HG03097 (cell line): Measurements from ENCODE around the gene INPP5B.
"Not testable (repeated sequence)": the region's sequence is repeated elsewhere in the genome, so short reads cannot be mapped to it uniquely, and the experiment has no call there.

Source experiments
- ATAC-seq: cut with Tn5 transposase; IDR thresholded peaks from one replicate; pipeline ENCODE4 v1.9.1; 2021; ENCODE audit not compliant: unreplicated experiment, low FRiP score

INPP5B gene

DNA sequence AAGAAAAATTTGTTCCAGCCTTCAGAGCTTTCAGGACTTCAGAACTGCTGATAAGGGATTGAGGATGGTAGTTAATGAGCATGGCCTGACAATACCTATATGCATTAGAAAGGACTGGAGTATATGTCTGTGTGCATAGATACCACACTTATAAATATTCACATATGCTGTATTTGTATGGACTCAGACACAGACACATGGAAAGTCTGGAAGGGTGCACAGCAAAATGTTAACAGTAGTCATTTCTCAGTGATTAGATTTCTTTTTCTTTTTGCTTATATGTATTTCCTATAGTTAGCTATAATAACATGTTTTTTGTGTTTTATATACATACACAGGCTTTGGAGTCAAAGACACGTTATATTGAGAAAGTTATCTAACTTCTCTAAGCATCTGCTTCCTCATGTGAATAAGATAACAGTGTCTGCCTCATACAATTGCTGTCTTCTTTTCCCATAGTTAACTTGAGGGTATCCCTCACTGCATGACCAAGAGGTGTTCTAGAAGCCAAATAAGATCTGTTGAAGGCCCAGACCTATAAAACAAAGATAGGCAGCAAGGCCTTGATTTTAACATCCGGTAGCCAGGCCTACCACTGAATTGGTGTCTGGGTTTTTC is 31.3 kb downstream of the INPP5B start:
- ATAC-seq: no peak

DNA sequence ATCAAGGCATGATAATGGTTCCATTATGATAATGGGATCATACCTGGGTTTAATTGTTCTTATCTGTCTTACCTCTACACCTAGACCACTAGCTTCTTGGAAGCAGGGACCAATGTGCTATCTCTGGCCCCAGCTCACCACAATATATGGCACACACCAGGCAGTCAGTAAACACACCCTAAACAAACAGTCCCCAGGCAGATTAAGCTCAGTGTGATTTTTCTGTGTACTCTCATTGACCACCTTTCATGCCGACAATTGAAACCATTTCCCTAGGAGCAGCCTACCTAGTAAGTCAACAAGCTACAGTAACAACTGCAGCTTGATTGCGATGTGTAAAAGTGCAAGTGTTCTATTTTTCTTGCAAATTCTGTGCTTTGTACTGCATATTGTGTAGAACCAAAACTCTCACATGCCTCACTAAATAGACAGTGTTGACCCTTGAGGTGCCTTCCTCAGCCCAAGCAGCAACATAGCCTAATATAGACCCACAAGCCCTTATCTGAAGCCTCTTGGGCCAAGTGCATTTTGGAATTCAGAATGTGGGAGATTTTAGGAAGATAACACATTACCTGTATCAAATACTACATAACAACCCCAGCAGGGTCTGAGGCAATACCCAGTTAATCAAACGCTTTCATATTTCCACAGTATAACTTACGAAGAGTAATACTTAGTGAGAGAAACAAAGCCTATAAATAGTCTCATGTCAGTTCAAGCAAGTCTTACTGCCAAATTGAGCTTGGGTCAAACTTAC is 32.0 kb downstream of the INPP5B start:
- ATAC-seq: no peak

DNA sequence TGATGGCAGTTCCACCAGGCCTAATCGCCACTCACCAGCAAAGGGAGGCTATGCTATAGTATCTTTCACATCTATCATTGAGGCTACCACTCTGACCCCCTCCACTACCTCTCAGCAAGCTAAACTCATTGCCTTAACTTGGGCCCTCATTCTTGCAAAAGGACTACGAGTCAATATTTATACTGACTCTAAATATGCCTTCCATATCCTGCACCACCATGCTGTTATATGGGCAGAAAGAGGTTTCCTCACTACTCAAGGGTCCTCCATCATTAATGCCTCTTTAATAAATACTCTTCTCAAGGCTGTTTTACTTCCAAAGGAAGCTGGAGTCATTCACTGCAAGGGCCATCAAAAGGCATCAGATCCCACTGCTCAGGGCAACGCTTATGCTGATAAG is 35.4 kb downstream of the INPP5B start:
- not testable (repeated sequence) for ATAC-seq

DNA sequence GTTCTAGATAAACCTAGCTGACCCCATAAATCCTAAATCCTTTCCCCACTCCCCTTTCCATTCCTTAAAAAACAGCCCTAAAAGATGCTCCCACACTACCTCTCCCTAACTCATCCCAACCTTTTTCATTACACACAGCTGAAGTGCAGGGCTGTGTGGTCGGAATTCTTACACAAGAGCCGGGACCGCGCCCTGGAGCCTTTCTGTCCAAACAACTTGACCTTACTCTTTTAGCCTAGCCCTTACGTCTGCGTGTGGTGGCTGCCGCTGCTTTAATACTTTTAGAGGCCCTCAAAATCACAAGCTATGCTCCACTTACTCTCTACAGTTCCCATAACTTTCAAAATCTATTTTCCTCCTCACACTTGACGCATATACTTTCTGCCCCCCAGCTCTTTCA is 36.0 kb downstream of the INPP5B start:
- not testable (repeated sequence) for ATAC-seq

DNA sequence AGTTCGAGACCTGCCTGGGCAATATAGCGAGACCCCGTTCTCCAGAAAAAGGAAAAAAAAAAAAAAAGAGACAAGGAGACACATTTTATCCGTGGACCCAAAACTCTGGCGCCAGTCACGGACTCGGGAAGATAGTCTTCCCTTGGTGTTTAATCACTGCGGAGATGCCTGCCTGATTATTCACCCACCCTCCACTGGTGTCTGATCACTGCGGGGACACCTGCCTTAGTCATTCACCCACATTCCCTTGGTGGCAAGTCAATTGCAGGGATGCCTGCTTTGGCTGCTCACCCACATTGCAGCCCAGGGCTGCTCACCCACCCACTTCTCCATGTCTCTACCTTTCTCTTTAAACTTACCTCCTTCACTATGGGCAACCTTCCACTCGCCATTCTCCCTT is 38.3 kb downstream of the INPP5B start:
- not testable (repeated sequence) for ATAC-seq

DNA sequence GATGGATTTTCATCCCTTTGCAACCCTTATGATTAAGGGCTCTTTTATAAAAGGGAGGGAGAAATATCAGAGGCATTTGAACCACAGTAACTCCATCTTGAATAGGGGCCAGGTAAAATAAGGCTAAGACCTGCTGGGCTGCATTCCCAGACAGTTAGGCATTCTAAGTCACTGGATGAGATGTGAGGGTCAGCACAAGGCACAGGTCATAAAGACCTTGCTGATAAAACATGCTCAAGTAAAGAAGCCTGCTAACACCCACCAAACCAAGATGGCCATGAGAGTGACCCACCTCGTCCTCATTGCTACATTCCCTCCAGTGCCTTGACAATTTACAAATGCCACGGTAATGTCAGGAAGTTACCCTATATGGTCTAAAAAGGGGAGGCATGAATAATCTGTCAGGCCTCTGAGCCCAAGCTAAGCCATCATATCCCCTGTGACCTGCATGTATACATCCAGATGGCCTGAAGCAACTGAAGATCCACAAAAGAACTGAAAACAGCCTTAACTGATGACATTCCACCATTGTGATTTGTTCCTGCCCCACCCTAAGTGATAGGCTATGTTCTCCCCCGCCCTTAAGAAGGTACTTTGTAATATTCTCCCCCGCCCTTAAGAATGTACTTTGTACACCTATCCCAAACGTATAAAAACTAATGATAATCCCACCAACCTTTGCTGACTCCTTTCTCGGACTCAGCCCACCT is 39.3 kb downstream of the INPP5B start:
- ATAC-seq: not testable (repeated sequence)

DNA sequence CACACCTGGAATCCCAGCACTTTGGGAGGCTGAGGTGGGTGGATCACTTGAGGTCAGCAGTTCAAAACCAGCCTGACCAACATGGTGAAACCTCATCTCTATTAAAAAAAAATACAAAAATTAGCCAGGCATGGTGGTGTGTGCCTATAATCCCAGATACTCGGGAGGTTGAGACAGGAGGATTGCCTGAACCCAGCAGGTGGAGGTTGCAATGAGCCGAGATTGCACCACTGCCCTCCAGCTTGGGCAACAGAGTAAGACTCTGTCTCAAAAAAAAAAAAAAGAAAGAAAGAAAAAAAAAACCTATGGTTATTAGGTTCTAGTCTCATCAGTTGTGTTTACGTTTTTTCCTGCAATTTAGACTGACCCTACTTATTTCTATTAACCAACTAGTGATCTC is 40.3 kb downstream of the INPP5B start:
- not testable (repeated sequence) for ATAC-seq

DNA sequence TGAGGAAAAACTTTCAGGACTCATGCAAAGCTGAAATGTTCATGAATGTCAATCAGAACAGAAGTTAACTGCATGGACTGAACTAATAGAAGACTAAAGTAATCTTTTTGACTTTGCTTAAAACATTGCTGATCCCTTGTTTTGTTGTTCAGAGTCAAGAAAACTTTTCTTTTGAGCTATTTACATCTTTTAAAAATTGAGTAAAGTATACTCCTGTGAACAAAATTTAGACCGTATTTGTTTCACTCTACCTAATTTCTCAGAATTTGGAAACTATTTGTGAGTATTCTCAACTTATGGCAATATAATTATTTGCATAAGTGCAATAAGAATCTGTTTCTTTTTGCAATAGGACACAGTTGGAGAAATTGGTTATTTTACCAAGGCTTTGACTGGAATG is 41.1 kb downstream of the INPP5B start:
- ATAC-seq: no peak

DNA sequence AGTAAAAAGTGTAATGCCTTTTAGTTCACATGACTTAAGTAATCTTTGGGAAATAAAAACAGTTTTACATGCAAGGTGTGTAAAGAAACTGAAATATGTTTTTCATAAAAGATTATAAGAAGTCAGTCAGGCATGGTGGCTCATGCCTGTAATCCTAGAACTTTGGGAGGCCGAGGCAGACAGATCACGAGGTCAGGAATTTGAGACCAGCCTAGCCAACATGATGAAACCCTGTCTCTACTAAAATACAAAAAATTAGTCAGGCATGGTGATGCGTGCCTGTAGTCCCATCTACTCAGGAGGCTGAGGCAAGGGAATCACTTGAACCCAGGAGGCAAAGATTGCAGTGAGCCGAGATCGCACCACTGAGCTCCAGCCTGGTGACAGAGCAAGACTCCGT is 42.9 kb downstream of the INPP5B start:
- ATAC-seq: not testable (repeated sequence)

DNA sequence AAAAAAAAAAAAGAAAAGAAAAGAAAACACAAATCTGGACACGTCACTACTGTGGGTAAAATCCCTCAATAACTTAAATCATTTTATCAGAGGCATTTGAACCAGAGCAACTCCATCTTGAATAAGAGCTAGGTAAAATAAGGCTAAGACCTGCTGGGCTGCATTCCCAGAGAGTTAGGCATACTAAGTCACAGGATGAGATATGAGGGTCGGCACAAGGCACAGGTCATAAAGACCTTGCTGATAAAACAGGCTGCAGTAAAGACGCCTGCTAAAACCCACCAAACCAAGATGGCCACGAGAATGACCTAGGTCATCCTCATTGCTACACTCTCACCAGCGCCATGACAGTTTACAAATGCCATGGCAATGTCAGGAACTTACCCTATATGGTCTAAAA is 43.9 kb downstream of the INPP5B start:
- ATAC-seq: no peak

DNA sequence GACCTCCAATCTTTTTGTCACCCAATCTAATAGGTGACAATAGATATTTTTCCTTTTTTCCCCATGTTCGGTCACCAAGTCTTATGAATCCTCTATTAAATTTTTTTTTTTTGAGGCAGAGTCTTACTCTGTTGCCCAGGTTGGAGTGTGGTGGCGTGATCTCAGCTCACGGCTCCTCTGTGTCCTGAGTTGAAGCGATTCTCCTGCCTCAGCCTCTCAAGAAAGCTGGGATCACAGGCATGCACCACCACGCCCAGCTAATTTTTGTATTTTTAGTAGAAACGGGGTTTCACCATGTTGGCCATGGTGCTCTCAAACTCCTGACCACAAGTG is 45.0 kb downstream of the INPP5B start:
- no peak for ATAC-seq

DNA sequence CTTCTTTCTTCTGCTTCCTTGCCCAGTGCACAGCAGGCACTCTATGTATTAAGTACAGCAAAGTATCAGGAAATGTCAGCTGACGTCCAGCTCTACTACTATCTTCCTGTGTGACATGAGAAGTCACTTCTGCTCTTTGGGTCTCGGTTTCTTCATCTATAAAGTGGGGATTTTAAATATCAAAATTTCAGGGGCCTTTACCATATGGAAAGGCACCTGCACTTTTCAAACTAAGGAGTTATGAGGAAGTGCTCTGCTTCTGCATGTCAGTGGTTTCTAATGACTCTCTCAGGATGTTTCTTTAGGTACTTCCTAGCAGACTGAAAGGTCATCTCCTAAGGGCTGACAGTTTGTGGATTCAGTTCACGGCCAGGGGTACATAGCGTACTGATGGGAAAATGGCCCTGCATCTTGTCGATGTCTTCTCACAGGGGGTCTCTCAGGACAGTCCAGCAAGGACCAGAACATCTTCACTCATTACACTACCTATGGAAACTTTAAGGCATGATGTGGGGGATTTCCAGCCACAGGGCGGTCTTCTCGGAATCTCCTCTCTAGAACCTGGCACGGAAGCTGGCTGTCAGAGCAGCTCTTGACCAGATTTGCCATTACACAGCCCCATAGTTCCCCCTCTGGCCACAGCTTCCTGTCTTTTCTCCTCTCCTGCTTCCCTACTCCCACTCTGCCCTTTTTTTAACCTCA is 45.5 kb downstream of the INPP5B start:
- peak; percentile 53 for ATAC-seq

DNA sequence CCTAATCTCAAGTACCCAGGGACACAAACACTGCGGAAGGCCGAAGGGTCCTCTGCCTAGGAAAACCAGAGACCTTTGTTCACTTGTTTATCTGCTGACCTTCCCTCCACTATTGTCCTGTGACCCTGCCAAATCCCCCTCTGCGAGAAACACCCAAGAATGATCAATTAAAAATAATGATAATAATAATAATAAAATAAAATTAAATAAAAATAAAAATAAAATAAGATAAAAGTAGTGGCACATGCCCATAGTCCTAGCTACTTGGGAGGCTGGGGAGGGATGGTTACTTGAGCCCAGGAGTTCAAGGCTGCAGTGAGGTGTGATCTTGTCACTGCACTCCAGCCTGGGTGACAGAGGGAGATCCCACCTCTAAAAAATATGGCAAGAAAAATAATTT is 49.3 kb downstream of the INPP5B start:
- ATAC-seq: not testable (repeated sequence)

DNA sequence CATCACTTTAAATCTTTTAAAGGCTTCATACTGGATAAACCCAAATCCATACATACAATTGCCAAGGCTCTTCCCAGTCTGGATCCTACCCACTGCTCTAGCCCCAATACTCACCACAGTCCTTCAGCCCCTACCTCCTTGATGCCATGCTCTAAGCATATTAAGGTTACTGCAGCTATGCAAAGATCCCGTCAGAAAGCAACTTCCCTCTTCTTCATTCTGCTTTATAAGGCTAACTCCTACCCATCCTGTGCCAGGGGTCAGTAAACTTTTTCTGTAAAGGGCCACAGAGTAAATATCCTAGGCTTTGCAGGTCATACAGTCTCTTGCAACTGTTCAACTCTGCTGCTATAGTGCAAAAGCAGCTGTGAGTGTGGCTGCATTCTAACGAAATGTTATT is 53.2 kb downstream of the INPP5B start:
- ATAC-seq: no peak

DNA sequence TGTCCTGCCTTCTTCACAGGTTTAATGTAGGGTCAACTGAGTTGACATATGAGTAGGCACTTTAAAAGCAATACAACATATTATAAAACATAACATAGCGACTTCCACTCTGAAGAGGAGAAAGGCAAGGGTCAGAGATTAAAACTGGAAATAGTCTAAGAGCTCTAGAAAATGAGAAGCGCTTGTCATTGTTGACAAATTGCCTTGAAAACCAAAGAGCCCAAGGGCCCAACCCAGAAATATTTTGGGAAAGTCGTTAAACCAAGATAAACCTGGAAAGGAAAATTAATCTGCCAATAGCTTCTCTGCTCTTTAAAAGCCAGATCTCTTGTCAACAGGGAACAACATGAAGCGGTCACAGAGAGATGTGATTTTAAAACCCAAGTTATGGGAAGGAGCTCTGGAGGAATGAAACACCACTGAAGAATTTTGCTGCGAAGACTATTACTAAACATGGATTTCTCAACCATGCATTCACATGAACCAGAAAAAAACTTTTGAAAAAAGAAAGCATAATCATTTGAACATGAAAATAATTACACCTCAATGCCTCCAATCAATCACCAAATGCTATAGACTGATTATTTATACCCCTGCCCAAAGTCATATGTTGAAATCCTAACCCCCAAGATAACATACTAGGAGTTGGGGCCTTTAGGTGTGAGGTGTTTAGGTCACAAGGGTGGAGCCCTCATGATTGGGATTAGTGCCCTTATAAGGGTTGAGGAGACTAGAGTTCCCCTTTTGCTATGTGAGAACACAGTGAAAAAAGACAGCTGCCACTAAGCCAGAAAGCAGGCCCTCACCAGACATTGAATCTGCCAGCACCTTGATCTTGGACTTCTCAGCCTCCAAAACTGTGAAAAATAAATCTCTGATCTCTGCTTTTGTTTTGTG is 54.5 kb downstream of the INPP5B start:
- ATAC-seq: no peak

DNA sequence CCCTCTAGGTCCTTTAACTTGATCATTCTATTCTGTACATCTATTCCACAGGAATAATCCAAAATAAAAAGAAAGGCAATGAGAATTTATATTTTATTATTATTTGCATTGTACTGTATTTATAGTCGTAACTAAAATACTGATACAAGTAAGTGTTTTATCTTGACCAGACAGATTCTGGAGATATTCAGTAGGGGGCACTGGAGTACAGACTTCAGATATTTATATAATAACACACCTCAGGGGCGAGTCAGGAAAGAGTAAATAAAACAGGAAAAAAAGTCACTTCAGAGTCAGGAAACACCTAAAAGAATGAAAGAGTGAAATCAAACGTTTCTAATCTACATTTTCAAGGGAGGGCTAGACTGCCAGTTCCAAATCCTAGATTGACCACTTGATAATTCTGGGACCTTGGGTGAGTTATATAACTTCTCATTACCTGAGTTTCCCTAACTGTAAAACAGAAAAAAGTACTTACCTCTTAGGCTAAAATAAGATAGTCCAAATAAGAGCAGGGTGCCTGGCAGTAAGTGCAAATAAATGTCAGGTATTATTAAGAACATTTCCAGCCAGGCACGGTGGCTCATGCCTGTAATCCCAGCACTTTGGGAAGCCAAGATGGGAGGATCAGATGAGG is 56.4 kb downstream of the INPP5B start:
- no peak for ATAC-seq

DNA sequence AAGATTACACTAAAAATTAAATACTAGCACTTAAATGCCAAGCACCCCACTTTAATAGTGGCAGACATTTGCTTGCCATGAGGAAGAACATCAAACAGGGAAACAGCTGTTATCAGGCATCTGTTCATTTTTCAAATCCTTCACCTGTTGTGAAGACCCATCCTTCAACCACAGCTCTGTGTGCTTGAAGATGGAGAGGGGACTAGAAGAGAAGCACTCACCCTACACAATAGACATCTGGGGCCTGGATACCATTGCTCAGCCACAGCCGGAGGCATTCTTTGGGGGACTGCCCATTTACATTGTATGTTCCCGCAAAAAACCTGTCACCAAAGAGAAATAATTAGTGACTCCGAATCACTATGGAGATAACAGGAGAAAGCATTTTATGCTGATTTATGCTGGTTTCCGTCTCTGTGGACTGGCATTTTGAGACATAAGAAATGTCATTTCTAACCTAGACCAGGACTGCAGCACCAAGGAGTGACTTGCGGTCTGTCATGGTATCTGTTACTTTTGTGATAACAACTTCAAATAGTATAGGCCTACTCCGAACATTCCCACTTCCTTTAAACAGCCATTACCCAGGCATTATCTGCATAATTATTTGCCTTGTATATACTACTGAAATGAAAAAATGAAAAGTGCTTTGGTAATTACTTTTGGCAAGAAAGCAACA is 58.7 kb downstream of the INPP5B start:
- ATAC-seq: no peak

DNA sequence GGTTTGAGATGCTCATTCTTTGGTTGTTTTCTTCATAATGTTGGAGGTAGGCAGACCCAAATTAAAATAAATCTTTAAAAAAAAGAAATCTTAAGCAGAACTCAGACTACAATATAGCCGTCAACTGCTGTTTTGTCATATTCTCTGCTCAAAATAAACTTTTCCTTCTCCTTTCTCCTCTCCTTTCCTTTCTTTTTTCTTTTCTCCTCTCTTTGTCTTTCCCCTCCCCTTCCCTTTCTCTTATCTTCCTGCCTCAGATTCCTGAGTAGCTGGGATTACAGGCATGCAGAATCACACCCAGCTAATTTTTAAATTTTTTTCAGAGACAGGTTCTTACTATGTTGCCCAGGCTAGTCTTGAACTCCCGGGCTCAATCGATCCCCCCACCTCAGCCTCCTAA is 62.7 kb downstream of the INPP5B start:
- no peak for ATAC-seq

DNA sequence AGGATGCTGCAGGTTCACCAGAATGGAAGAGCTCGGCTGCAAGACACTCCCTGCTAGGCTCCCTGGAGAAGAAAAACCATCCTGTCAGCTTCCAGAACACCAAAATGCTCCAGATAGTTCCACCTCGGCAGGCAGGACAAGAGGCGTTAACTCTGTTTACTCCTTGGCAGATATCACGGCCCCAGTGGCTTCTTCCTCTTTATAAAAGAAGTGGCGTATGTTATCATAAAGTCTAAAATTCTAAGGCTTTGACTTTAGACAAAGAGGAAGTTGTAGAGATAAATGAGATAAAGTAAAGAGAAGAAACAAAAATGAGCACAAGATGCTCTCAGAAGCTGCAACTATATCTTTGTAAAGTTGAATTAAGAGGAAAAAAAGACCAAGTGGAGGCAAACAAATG is 63.2 kb downstream of the INPP5B start:
- ATAC-seq: no peak
